Loucy (cell line): ENCODE measurements around the gene LRRC4C.
A peak's percentile ranks its signal among the peaks of the same experiment; 100 is the strongest.

ENCODE experiments used
- H2AFZ ChIP-seq: fragments of 200-600 bp; sonication (generic); 2 replicates; pipeline ENCODE4 v1.6.0; 2016; ENCODE audit warnings: antibody characterized with exemption, mild to moderate bottlenecking, low read length, moderate library complexity
- H3F3A ChIP-seq: fragments of 200-600 bp; 2 replicates; pipeline ENCODE4 v1.6.0; 2016; ENCODE audit warnings: antibody characterized with exemption, low read depth, mild to moderate bottlenecking
- H3K27me3 ChIP-seq: fragments of 200-600 bp; sonication (generic); 2 replicates; pipeline ENCODE4 v1.6.1; 2014; ENCODE audit warnings: low read length, mild to moderate bottlenecking; ENCODE audit not compliant: insufficient read depth, poor library complexity, severe bottlenecking
- H3K36me3 ChIP-seq: fragments of 200-600 bp; sonication (generic); 2 replicates; pipeline ENCODE4 v1.6.1; 2016; ENCODE audit warnings: low read length; ENCODE audit not compliant: insufficient read depth
- H3K4me1 ChIP-seq: fragments of 200-600 bp; sonication (generic); 2 replicates; pipeline ENCODE4 v1.5.1; 2014; ENCODE audit warnings: low read length, mild to moderate bottlenecking; ENCODE audit not compliant: insufficient read depth, poor library complexity, severe bottlenecking
- H3K4me2 ChIP-seq: fragments of 200-600 bp; sonication (generic); 2 replicates; pipeline ENCODE4 v1.6.0; 2014; ENCODE audit warnings: antibody characterized with exemption, low read length, low read depth, mild to moderate bottlenecking; ENCODE audit not compliant: poor library complexity, severe bottlenecking
- H3K4me3 ChIP-seq: fragments of 200-600 bp; sonication (generic); 2 replicates; pipeline ENCODE4 v1.5.1; 2014; ENCODE audit warnings: low read length, mild to moderate bottlenecking, mixed read lengths; ENCODE audit not compliant: poor library complexity, severe bottlenecking
- H3K79me2 ChIP-seq: fragments of 200-600 bp; sonication (generic); 2 replicates; pipeline ENCODE4 v1.6.1; 2014; ENCODE audit warnings: low read length; ENCODE audit not compliant: insufficient read depth
- H3K9ac ChIP-seq: fragments of 200-600 bp; sonication (generic); 2 replicates; pipeline ENCODE4 v1.6.0; 2014; ENCODE audit warnings: mild to moderate bottlenecking, low read depth, low read length, moderate library complexity; ENCODE audit not compliant: poor library complexity, severe bottlenecking
- H3K9me2 ChIP-seq: fragments of 200-600 bp; sonication (generic); replicated peaks from 2 replicates; pipeline ENCODE4 v1.6.1; 2016; ENCODE audit warnings: low read depth, low read length, mixed read lengths
- H3K9me3 ChIP-seq: fragments of 200-600 bp; sonication (generic); 2 replicates; pipeline ENCODE4 v1.6.1; 2014; ENCODE audit warnings: mild to moderate bottlenecking, antibody characterized with exemption, low read length, low read depth; ENCODE audit not compliant: insufficient read depth
- H4K20me1 ChIP-seq: fragments of 200-600 bp; sonication (generic); 2 replicates; pipeline ENCODE4 v1.6.0; 2014; ENCODE audit warnings: antibody characterized with exemption, low read length, mild to moderate bottlenecking; ENCODE audit not compliant: insufficient read depth, poor library complexity, severe bottlenecking
- CTCF ChIP-seq: fragments of 200-600 bp; sonication (generic); conservative IDR thresholded peaks from 2 replicates; pipeline ENCODE4 v1.5.1; 2014; ENCODE audit warnings: mild to moderate bottlenecking, antibody characterized with exemption, low read length
- EZH2phosphoT487 ChIP-seq: fragments of 200-600 bp; IDR thresholded peaks from 2 replicates; pipeline ENCODE4 v1.6.1; 2018; ENCODE audit warnings: antibody characterized with exemption, mild to moderate bottlenecking, moderate library complexity, borderline replicate concordance

LRRC4C gene

GRCh38 chr11:41461057-41461681 is 1.7 kb upstream of the LRRC4C start:
- Histone ChIP-seq H3K36me3 (no peaks in the 10 kb centered on the region), H2AFZ (no peak overlapping the region), H3K9ac (no peak overlapping the region), H3K9me3 (no peaks in the 10 kb centered on the region), H3K27me3 (no peaks in the 10 kb centered on the region), H3K9me2 (no peaks in the 10 kb centered on the region), H3K79me2 (no peaks in the 10 kb centered on the region), H3K4me3 (no peak overlapping the region), H4K20me1 (no peaks in the 10 kb centered on the region), H3K4me2 (no peak overlapping the region), H3K4me1 (no peaks in the 10 kb centered on the region), H3F3A (no peaks in the 10 kb centered on the region)
- TF ChIP-seq EZH2phosphoT487 = no peak
- TF ChIP-seq CTCF = peak; percentile 80

- no peak overlapping the region for H2AFZ ChIP-seq
- H3K79me2 ChIP-seq = no peaks in the 10 kb centered on the region
- no peak for TF ChIP-seq CTCF
- TF ChIP-seq EZH2phosphoT487 = no peak
- H3K9me3 ChIP-seq = no peaks in the 10 kb centered on the region
- no peaks in the 10 kb centered on the region for H3F3A ChIP-seq
- no peaks in the 10 kb centered on the region for H3K36me3 ChIP-seq
- no peak overlapping the region for H3K4me3 ChIP-seq
- no peaks in the 10 kb centered on the region for H4K20me1 ChIP-seq
- H3K4me2 ChIP-seq = no peak overlapping the region
- H3K4me1 ChIP-seq = no peaks in the 10 kb centered on the region
- no peaks in the 10 kb centered on the region for H3K9me2 ChIP-seq
- H3K27me3 ChIP-seq = no peaks in the 10 kb centered on the region
- no peak overlapping the region for H3K9ac ChIP-seq
Measured at GRCh38 chr11:41458641-41459040, 811 bp downstream of the LRRC4C start.

GRCh38 chr11:41458154-41458553 is 1.3 kb downstream of the LRRC4C start:
- H4K20me1 ChIP-seq = no peaks in the 10 kb centered on the region

More at GRCh38 chr11:41458154-41458553, 1.3 kb downstream of the LRRC4C start:
- Histone ChIP-seq H3K9me2 (no peaks in the 10 kb centered on the region), H3K9me3 (no peaks in the 10 kb centered on the region), H3K36me3 (no peaks in the 10 kb centered on the region), H3K79me2 (no peaks in the 10 kb centered on the region), H3K4me2 (no peak overlapping the region), H3K27me3 (no peaks in the 10 kb centered on the region), H3F3A (no peaks in the 10 kb centered on the region), H3K4me3 (no peak overlapping the region), H2AFZ (no peak overlapping the region), H3K9ac (no peak overlapping the region), H3K4me1 (no peaks in the 10 kb centered on the region)
- TF ChIP-seq CTCF (no peak), EZH2phosphoT487 (no peak)
